Left lung (tissue), 10 donors: Measurements from ENCODE around the gene SLC12A7. TPM values are rescaled to one million over a fixed set of nuclear protein-coding genes. Genes with fewer than 3 reads are reported as not detected.

Source experiments
- ATAC-seq: fragments of 200-7000 bp; cut with Tn5 transposase; one replicate; pipeline ENCODE4 v1.9.1; 2020; ENCODE audit warnings: moderate library complexity
- DNase-seq, 4 donors: peaks; one replicate each; pipeline ENCODE4 v3.0.0-alpha.2; 2013 to 2020
- H3K27ac ChIP-seq, 2 donors: fragments of 200-600 bp; sonication (generic) in 1 of 2; one replicate each; pipeline versions ENCODE4 v1.5.0 to v1.8.0; 2020 to 2021
- H3K27me3 ChIP-seq, 2 donors: fragments of 200-600 bp; sonication (generic) in 1 of 2; one replicate each; pipeline versions ENCODE4 v1.5.0 to v1.8.0; 2020 to 2021
- H3K36me3 ChIP-seq, 2 donors: fragments of 200-600 bp; sonication (generic) in 1 of 2; one replicate each; pipeline versions ENCODE4 v1.5.0 to v1.8.0; 2020 to 2021
- H3K4me1 ChIP-seq, 2 donors: fragments of 200-600 bp; one replicate each; pipeline ENCODE4 v1.8.0; 2021
- H3K4me3 ChIP-seq, 2 donors: fragments of 200-600 bp; sonication (generic) in 1 of 2; one replicate each; pipeline versions ENCODE4 v1.5.0 to v1.8.0; 2020 to 2021; ENCODE audit warnings: mild to moderate bottlenecking in 1 of 2
- H3K9me3 ChIP-seq, 2 donors: fragments of 200-600 bp; sonication (generic) in 1 of 2; one replicate each; pipeline versions ENCODE4 v1.5.0 to v1.8.0; 2020 to 2021
- CTCF ChIP-seq, 2 donors: fragments of 200-600 bp; sonication (generic) in 1 of 2; IDR thresholded peaks; one replicate each; pipeline versions ENCODE4 v1.5.0 to v1.8.0; 2021; ENCODE audit warnings: antibody characterized with exemption in 2 of 2
- intact Hi-C, 2 donors: fragments of 100-400 bp; cut with DNase I; formaldehyde crosslinking; loops; one replicate each; pipeline versions ENCODE4 v1.11.2 to v1.14.2; 2022
- polyA plus RNA-seq, 6 donors: library from polyadenylated mRNA; unstranded; fragments of 120-200 nt; gene quantifications; one replicate each; pipeline ENCODE4 v1.2.1, GENCODE V29; 2013; ENCODE audit not compliant: insufficient read length in 6 of 6
- total RNA-seq, 2 donors: library from RNA; stranded (reverse); fragmentation: NEBNext Ultra II Directional; extraction: Animal tissue kit (Norgen Biotek cat#: 25700); gene quantifications; one replicate each; pipeline ENCODE4 v1.2.1, GENCODE V29; 2021
- donor health status: DM: no; HTN: yes; CAD: no.
- donor health status: DM: no; HTN: no; CAD: no.

SLC12A7 gene
- total and polyA plus RNA-seq, 8 donors: 28.1 to 45.0 (median 32.3) TPM

GRCh38 chr5:1109542-1110306 is 2.1 kb downstream of the SLC12A7 start:
- H3K9me3 ChIP-seq: no peaks in the 10 kb centered on the region
- peak overlapping the region in 1 of 2 donors; percentile 83 for H3K27ac ChIP-seq
- peaks cover 0 to 52% of the 10 kb centered on the region in 2 donors for H3K27me3 ChIP-seq
- ATAC-seq (no peak), DNase-seq (no peak)
- peak overlapping the region in 1 of 2 donors; percentile 85 for H3K4me3 ChIP-seq
- no peak for TF ChIP-seq CTCF (IDR thresholded peaks at IDR 0.05)
- H3K4me1 ChIP-seq: peaks cover 8 to 68% of the 10 kb centered on the region in 2 donors
- intact Hi-C loops: no loop called here
- H3K36me3 ChIP-seq: no peaks in the 10 kb centered on the region

- ATAC-seq: no peak
- H3K4me1 ChIP-seq: peaks cover 16 to 77% of the 10 kb centered on the region in 2 donors
- H3K36me3 ChIP-seq: no peaks in the 10 kb centered on the region
- peak overlapping the region; percentile 3 to 28 for H3K27ac ChIP-seq
- intact Hi-C loops: no loop called here
- no peaks in the 10 kb centered on the region for H3K9me3 ChIP-seq
- DNase-seq: no peak
- peaks cover 0 to 52% of the 10 kb centered on the region in 2 donors for H3K27me3 ChIP-seq
- peak overlapping the region in 1 of 2 donors; percentile 13 for H3K4me3 ChIP-seq
- TF ChIP-seq CTCF (IDR thresholded peaks at IDR 0.05): no peak
Measured at GRCh38 chr5:1108865-1109174, 3.0 kb downstream of the SLC12A7 start.

- Histone ChIP-seq H3K27ac (peak overlapping the region; percentile 3 to 28), H3K4me3 (peak overlapping the region in 1 of 2 donors; percentile 13), H3K36me3 (no peaks in the 10 kb centered on the region), H3K27me3 (peaks cover 0 to 49% of the 10 kb centered on the region in 2 donors), H3K4me1 (peaks cover 22 to 83% of the 10 kb centered on the region in 2 donors), H3K9me3 (no peaks in the 10 kb centered on the region)
- ATAC-seq: no peak
- no peak for TF ChIP-seq CTCF (IDR thresholded peaks at IDR 0.05)
- intact Hi-C loops: no loop called here
- DNase-seq: no peak
Measured at GRCh38 chr5:1108023-1108864, 3.6 kb downstream of the SLC12A7 start.

- no peak for TF ChIP-seq CTCF (IDR thresholded peaks at IDR 0.05)
- Histone ChIP-seq H3K4me1 (peaks cover 30 to 91% of the 10 kb centered on the region in 2 donors), H3K36me3 (no peaks in the 10 kb centered on the region), H3K9me3 (no peaks in the 10 kb centered on the region), H3K27me3 (peaks cover 0 to 42% of the 10 kb centered on the region in 2 donors), H3K4me3 (no peak overlapping the region), H3K27ac (no peak overlapping the region)
- intact Hi-C loops: no loop called here
- ATAC-seq (no peak), DNase-seq (no peak)
Measured at GRCh38 chr5:1107167-1108022, 4.5 kb downstream of the SLC12A7 start.
